Stomach (tissue), 9 donors: ENCODE measurements around the gene APLF. TPM values are rescaled to one million over a fixed set of nuclear protein-coding genes. Genes with fewer than 3 reads are reported as not detected.

ENCODE experiments used
- DNase-seq, 2 donors: peaks; one replicate each; pipeline versions ENCODE4 v3.0.0 to v3.0.0-alpha.2; 2013 to 2019
- H3K27ac ChIP-seq, 5 donors: fragments of 200-600 bp in 4 of 5; sonication (generic) in 4 of 5; one replicate each; pipeline ENCODE4 v1.5.1; 2013 to 2019; ENCODE audit warnings: mild to moderate bottlenecking in 1 of 5, moderate library complexity in 1 of 5
- H3K27me3 ChIP-seq, 3 donors: fragments of 200-600 bp; sonication (generic); one replicate each; pipeline ENCODE4 v1.5.1; 2017 to 2019; ENCODE audit warnings: mixed run types in 1 of 3
- H3K36me3 ChIP-seq, 4 donors: fragments of 200-600 bp; sonication (generic); 1 replicate in 3 of 4; 2 replicates in 1 of 4; pipeline ENCODE4 v1.5.1; 2016 to 2019
- H3K4me1 ChIP-seq, 4 donors: fragments of 200-600 bp; sonication (generic); one replicate each; pipeline ENCODE4 v1.5.1; 2016 to 2019
- H3K4me3 ChIP-seq, 4 donors: fragments of 200-600 bp; sonication (generic) in 3 of 4; one replicate each; pipeline ENCODE4 v1.5.1; 2016 to 2019; ENCODE audit warnings: mild to moderate bottlenecking in 1 of 4
- H3K9me3 ChIP-seq, 4 donors: fragments of 200-600 bp; sonication (generic); one replicate each; pipeline ENCODE4 v1.5.1; 2016 to 2019
- EP300 ChIP-seq: sonication (generic); formaldehyde crosslinking; IDR thresholded peaks from one replicate; pipeline ENCODE4 v1.6.1; 2017; ENCODE audit warnings: antibody characterized with exemption
- POLR2A ChIP-seq, 4 donors: fragments of 450-650 bp; IDR thresholded peaks; one replicate each; pipeline ENCODE4 v1.6.1; 2016; ENCODE audit warnings: antibody characterized with exemption in 4 of 4, control low read depth in 2 of 4, mild to moderate bottlenecking in 1 of 4, moderate library complexity in 1 of 4
- POLR2AphosphoS5 ChIP-seq, 3 donors: sonication (generic); formaldehyde crosslinking; IDR thresholded peaks; one replicate each; pipeline ENCODE4 v1.6.1; 2016; ENCODE audit warnings: antibody characterized with exemption in 3 of 3
- WGBS, 5 donors: extraction: QIAGEN DNeasy Blood & Tissue Kit in 3 of 5; methylation state at CpG; one replicate each; pipeline versions ENCODE4 v1.1.5 to v1.1.7; 2013 to 2018; 5-methylcytosine and 5-hydroxymethylcytosine counted together
- intact Hi-C: fragments of 100-400 bp; cut with DNase I; formaldehyde crosslinking; loops from one replicate; pipeline ENCODE4 v1.15.1; 2023; ENCODE audit warnings: low total_unique reads
- polyA plus RNA-seq, 3 donors: library from polyadenylated mRNA; stranded (reverse); fragments of 200-250 nt; gene quantifications; one replicate each; pipeline ENCODE4 v1.2.3, GENCODE V29; 2013
- total RNA-seq, 5 donors: library from RNA; depleted of rRNA; stranded (reverse); fragments of >200 nt; gene quantifications; one replicate each; pipeline versions ENCODE4 v1.1.0 to v1.2.3, GENCODE V29; 2014 to 2016
- TF ChIP-seq, protein P1 (sequence below), 7 experiments: fragments of 450-650 bp in 4 of 7; fragments of 200-600 bp in 3 of 7; sonication (generic) in 3 of 7; IDR thresholded peaks; one replicate each; pipeline ENCODE4 v1.5.1; 2016 to 2019; ENCODE audit warnings: antibody characterized with exemption in 7 of 7, control low read depth in 2 of 7, mild to moderate bottlenecking in 1 of 7
- donor health status: healthy with polysubstance abuse.
- donor health status: Bipolar disorder and iron deficiency.
- donor health status: healthy.

APLF gene
- total and polyA plus RNA-seq, 8 donors = 0.29 to 9.4 (median 0.77) TPM

DNA sequence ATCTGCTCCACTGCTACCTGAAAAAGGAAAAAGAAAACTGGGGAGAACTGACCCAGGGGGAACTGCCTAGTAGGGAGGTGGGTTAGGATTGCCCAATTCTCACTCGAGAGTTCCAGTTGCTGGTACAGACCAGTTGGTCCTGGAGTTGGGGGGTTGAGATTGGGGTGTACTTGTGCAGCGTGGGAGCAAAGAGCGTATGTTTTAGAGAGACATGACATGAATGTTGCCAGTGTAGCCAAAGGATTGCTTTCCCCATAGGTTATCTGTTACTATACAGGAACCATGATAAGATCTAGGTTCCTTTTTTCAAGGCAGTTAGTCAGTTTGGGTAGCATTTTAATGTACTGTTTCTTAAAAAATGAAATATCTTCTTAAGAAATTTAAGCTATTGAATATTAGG, 68.6 kb downstream of the APLF start:
- H3K36me3 ChIP-seq = peaks cover 0 to 5% (median 2%) of the 10 kb centered on the region in 4 donors
- no peaks in the 10 kb centered on the region for H3K9me3 ChIP-seq
- no peak for DNase-seq
- H3K4me3 ChIP-seq = no peak overlapping the region
- TF ChIP-seq POLR2AphosphoS5 (IDR thresholded peaks at IDR 0.05) (no peak), EP300 (no peak)
- TF ChIP-seq, protein P1, sequence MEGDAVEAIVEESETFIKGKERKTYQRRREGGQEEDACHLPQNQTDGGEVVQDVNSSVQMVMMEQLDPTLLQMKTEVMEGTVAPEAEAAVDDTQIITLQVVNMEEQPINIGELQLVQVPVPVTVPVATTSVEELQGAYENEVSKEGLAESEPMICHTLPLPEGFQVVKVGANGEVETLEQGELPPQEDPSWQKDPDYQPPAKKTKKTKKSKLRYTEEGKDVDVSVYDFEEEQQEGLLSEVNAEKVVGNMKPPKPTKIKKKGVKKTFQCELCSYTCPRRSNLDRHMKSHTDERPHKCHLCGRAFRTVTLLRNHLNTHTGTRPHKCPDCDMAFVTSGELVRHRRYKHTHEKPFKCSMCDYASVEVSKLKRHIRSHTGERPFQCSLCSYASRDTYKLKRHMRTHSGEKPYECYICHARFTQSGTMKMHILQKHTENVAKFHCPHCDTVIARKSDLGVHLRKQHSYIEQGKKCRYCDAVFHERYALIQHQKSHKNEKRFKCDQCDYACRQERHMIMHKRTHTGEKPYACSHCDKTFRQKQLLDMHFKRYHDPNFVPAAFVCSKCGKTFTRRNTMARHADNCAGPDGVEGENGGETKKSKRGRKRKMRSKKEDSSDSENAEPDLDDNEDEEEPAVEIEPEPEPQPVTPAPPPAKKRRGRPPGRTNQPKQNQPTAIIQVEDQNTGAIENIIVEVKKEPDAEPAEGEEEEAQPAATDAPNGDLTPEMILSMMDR (IDR thresholded peaks at IDR 0.05) = no peak
- no peak overlapping the region for H3K27ac ChIP-seq
- no peaks in the 10 kb centered on the region for H3K27me3 ChIP-seq
- H3K4me1 ChIP-seq = no peaks in the 10 kb centered on the region
- intact Hi-C loops = no loop called here
- WGBS, 5 donors = 80 to 92% (median 87%) methylated on average over 3 of the region's 3 CpGs

DNA sequence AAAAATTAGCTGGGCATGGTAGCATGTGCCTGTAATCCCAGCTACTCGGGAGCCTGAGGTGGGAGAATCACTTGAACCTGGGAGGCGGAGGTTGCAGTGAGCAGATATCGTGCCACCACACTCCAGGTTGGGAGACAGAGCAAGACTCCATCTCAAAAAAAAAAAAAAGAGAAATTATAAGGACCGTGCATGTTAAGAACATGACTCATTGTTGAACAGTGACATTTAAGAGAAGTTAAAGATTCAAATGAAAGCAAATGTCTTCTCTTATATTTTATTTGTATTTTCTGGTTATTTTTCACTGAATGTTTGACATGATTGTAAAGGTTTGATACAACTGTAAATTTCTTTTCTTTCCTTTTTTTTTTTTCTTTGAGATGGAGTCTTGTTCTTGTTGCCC, 69.6 kb downstream of the APLF start:
- TF ChIP-seq POLR2A (IDR thresholded peaks at IDR 0.05) (no peak), POLR2AphosphoS5 (IDR thresholded peaks at IDR 0.05) (no peak), EP300 (no peak)
- TF ChIP-seq, protein P1 (IDR thresholded peaks at IDR 0.05) = no peak
- WGBS, 5 donors = 86 to 90% (median 86%) methylated on average over 4 of the region's 4 CpGs
- Histone ChIP-seq H3K27ac (no peak overlapping the region), H3K27me3 (no peaks in the 10 kb centered on the region), H3K4me1 (no peaks in the 10 kb centered on the region), H3K36me3 (peaks cover 0 to 4% (median 0%) of the 10 kb centered on the region in 4 donors), H3K9me3 (no peaks in the 10 kb centered on the region), H3K4me3 (no peak overlapping the region)
- intact Hi-C loops = no loop called here
- no peak for DNase-seq

DNA sequence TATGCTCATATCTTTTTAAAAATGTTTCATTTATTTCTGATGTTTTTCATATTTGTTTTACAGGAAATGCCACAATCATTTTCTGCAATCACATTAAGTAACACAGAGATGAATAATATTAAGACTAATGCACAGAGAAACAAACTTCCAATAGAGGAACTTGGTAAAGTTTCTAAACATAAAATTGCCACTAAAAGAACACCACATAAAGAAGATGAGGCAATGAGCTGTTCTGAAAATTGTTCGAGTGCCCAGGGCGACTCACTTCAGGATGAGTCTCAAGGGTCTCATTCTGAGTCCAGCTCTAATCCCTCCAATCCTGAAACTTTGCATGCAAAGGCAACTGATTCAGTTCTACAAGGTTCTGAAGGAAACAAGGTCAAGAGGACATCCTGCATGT, 70.4 kb downstream of the APLF start:
- H3K27ac ChIP-seq = no peak overlapping the region
- 71 to 84% (median 73%) methylated on average over 2 of the region's 2 CpGs for WGBS, 5 donors
- H3K9me3 ChIP-seq = no peaks in the 10 kb centered on the region
- no peak for DNase-seq
- H3K4me1 ChIP-seq = no peaks in the 10 kb centered on the region
- TF ChIP-seq, protein P1 (IDR thresholded peaks at IDR 0.05) = no peak
- no peak for TF ChIP-seq EP300
- TF ChIP-seq POLR2A (IDR thresholded peaks at IDR 0.05) = no peak
- TF ChIP-seq POLR2AphosphoS5 (IDR thresholded peaks at IDR 0.05) = no peak
- peaks cover 0 to 4% (median 0%) of the 10 kb centered on the region in 4 donors for H3K36me3 ChIP-seq
- H3K27me3 ChIP-seq = no peaks in the 10 kb centered on the region
- intact Hi-C loops = no loop called here
- no peak overlapping the region for H3K4me3 ChIP-seq

DNA sequence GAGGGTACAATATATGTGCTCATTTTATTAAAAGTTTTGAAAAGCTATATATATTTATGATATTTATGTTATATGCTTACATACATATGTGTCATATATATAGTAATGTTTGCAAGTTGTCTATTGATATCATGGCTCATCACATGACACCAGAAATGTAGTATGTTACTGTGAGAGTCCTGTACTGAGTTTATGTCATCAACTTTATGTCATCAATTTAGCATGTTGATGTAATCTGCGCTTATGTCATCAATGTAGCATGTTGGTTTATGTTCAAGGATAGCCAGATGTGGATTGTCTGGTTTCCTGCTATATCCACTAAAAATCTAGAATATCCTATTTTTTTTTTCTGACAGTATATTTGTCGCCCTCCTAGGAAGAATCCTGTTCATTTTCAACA, 77.4 kb downstream of the APLF start:
- Histone ChIP-seq H3K4me1 (no peaks in the 10 kb centered on the region), H3K27me3 (no peaks in the 10 kb centered on the region), H3K27ac (no peak overlapping the region), H3K9me3 (no peaks in the 10 kb centered on the region), H3K36me3 (peaks cover 0 to 6% (median 2%) of the 10 kb centered on the region in 4 donors), H3K4me3 (no peak overlapping the region)
- TF ChIP-seq EP300 = no peak
- no peak for TF ChIP-seq POLR2AphosphoS5 (IDR thresholded peaks at IDR 0.05)
- TF ChIP-seq POLR2A (IDR thresholded peaks at IDR 0.05) = no peak
- TF ChIP-seq, protein P1 (IDR thresholded peaks at IDR 0.05) = no peak
- 92 to 97% (median 94%) methylated on average over 2 of the region's 2 CpGs for WGBS, 5 donors
- no peak for DNase-seq
- intact Hi-C loops = no loop called here
